ENCODE data around the gene ZNF276.

GRCh38 chr16:89709716-89710432 lies 11.5 kb upstream of the ZNF276 start:
- TF ChIP-seq CTCF (conservative IDR thresholded peaks at IDR 0.05) (no peak), EZH2 (IDR thresholded peaks at IDR 0.05; ENCODE audit: low read depth) (no peak)
